ENCODE data around the gene FBXL17. TPM values are rescaled to one million over a fixed set of nuclear protein-coding genes. Genes with fewer than 3 reads are reported as not detected.

FBXL17 gene
- total RNA-seq, 1 donor from 2014 or later = 11.6 TPM

DNA sequence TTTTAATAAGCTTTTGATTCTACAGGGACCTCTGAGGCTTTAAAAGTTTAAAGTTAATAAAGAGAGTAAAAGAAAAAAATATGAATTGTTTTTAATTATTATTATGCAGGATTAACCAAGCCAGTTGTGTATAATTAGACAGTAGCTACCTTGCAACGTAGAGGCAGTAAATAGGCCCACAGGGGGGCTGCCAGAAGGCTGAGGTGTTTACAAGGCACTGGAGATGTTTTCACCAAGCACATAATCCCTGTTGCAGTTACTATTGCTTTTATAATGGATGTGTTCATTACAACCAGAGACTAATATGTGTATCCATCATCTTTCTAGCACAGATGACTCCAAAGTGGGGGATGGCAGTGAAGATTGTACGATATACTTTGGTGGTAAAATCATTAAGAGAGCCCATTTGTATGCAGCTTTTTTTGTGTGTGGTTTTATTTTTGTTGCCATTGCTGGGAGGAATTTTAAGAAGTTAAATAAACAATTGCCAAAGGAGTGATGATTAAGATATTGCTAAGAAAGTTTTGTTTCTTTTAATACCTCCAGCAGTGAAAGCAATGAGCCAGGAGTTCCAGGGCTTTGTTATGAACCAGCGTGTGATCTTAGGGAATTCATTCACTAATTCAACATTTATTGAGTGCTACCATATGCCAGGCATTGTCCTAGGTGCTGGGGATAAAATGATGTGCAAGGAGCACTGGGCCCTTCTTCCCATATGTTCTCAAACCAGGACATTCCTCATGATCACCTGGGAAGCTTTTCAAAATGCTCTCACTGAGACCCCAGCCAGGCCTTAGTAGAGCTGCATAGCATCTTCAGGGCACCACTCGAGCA, 572.5 kb downstream of the FBXL17 start:
- Histone ChIP-seq H3K27me3 (ENCODE audit: control insufficient read depth, insufficient read depth, low read length) (no peaks in the 10 kb centered on the region), H3K4me3 (ENCODE audit: low read depth, low read length) (no peak overlapping the region), H3K36me3 (ENCODE audit: control insufficient read depth, insufficient read depth, low read length) (no peaks in the 10 kb centered on the region)
- TF ChIP-seq, protein P1, sequence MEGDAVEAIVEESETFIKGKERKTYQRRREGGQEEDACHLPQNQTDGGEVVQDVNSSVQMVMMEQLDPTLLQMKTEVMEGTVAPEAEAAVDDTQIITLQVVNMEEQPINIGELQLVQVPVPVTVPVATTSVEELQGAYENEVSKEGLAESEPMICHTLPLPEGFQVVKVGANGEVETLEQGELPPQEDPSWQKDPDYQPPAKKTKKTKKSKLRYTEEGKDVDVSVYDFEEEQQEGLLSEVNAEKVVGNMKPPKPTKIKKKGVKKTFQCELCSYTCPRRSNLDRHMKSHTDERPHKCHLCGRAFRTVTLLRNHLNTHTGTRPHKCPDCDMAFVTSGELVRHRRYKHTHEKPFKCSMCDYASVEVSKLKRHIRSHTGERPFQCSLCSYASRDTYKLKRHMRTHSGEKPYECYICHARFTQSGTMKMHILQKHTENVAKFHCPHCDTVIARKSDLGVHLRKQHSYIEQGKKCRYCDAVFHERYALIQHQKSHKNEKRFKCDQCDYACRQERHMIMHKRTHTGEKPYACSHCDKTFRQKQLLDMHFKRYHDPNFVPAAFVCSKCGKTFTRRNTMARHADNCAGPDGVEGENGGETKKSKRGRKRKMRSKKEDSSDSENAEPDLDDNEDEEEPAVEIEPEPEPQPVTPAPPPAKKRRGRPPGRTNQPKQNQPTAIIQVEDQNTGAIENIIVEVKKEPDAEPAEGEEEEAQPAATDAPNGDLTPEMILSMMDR (IDR thresholded peaks at IDR 0.05; ENCODE audit: insufficient read depth, low read length, poor library complexity, severe bottlenecking) = no peak
- DNase-seq (ENCODE audit: low read depth) = no peak

All from kidney epithelial cell (primary cell).